HK-2 (cell line): ENCODE data around the gene FBLIM1.
A peak's percentile ranks its signal among the peaks of the same experiment; 100 is the strongest.

Experiments
- DNase-seq: peaks from one replicate; pipeline ENCODE4 v3.0.0-alpha.2; 2018; ENCODE audit not compliant: unreplicated experiment

Gene FBLIM1

DNA sequence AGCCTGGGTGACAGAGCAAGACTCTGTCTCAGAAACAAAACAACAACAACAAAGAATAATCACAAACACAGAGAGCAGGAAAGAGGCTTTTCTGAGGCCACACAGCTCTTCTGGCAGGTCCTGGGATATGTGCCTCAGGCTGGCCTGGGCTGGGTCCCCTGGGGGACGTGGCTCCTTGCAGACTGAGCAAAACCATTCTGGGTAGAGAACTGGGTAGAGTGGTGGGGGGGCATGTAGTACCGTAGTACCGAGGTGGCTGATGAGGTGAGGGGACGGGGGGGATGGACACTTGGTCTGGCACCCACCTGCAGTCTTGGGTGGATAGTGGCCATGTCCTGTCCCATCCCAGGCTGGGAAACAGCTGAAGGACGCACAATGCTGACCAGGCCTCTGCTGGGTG lies 10.3 kb upstream of the FBLIM1 start:
- DNase-seq: no peak

DNA sequence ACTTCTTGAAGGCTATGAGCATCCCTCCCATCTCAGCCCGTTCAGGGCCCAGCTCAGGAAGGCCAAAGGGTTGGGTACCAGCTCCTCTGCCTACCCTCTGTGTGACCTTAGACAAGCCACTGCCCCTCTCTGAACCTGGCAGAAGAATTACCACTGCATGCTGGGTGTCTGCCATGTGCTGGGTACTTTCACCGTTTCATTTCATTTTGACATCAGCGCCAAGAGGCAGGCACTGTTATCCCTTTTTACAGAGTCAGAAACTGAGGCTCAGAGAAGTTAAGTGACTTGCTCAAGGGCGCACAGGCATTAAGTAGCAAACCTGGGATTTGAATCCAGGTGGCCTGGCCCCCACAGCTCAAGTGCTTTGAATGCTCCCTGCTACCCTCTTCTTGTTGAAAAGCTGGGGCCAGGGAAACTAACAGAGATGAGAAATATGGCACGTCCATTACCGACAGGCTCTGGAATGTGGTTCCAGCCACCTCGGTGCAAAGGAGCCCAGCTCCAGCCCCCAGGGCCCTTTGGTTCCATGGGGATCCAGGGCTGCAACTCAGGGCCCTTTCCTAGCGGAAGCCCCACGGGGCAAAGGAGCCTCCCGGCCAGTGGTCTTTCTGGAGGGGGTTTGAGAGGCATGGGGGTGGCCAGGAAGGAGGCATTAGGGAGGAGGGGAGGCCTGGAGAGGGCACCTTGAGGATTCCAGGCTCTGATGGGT lies 9.8 kb upstream of the FBLIM1 start:
- no peak for DNase-seq

DNA sequence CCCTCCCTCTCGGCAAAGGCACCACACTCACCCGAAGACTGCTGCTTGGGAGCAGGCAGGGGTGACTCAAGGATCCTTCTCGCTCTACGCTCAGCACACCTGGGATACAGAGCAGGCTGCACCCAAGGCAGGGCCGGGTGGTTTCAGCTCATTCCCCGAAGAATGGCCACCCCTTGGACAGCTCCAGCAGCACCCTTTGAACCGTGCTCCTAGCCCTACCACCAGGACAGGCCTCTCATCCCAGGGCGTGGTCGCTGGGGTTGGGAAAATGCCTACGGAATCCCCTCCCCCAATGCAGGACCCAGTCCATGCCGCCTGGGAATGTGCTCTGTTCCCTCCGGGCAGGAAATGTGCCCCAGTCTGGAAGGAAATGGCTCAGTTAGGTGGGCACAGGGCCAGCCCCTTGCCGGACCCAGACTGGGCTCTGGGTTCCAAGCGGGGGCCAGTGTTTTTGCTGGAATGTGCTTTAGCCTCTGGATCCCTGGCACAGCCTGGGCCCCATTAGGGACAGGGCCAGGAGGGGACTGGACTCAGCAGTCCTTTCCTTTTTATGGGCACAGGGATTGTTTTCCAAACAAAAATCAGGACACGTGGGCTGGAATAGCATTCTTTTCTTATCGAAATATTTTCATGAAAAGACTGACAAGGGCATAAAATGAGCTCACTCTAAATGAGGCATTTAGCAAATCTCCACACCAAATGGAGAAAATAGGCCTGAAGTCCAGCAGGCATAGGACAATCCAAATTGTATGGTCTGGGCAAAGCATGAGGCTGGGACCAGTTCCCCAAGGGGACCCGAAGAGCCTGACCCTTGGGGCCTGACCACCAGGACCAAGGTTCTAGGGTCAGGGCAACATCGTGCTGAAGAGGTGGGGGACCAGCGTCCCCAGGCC lies 8.9 kb upstream of the FBLIM1 start:
- no peak for DNase-seq

DNA sequence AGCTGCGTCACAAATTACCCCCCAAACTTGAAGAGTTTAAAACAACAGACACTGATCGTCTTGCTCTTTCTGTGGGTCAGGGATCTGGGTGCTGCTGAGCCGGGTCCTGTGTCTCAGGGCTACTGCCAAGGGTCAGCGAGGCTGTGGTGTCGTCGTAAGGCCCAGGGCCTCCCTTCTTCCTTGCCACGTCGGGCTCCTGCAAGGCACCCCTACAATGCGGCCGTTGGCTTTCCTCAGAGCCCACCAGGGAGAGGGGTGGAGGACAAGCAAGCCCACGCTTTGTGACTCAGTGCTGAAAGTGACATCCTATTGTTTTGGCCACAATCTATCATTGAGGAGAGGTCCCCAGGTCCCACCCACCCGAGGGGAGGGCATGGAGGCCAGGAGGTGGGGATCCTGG lies 7.7 kb upstream of the FBLIM1 start:
- DNase-seq: no peak

DNA sequence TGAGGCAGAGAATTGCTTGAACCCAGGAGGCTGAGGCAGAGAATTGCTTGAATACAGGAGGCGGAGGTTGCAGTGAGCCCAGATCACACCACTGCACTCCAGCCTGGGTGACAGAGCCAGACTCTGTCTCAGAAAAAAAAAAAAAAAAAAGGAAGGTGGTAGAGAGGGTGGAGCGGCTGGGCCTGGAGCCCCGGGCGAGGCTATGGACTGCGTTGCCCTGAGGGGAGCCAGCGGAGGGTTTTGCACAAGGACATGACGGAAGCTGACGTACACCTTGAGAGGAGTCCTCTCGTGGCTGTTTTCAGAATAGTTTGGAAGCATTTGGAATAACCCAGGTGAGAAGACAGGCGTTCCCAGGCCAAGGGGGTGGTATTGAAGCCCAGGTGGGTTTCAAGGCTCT lies 6.9 kb upstream of the FBLIM1 start:
- DNase-seq: no peak

DNA sequence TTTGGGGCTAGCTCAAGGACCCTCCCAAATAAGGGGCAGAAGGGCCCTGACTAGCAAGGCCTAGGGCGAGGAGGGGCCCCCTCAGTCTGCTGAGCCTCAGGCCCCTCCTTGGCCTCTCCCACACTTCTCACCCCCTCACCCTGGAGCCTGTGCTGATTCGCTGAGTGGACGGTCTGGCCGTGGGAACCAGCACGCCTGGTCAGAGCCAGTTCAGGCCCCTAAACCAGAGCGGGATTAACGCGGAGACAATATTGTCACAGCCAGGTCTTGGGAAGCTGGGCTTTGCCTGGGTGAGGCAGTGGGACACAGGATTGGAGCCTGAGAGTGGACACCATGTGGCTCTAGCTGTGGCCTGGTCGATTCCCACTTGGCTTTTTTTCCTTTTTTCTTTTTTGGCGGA lies 4.8 kb upstream of the FBLIM1 start:
- DNase-seq: no peak

DNA sequence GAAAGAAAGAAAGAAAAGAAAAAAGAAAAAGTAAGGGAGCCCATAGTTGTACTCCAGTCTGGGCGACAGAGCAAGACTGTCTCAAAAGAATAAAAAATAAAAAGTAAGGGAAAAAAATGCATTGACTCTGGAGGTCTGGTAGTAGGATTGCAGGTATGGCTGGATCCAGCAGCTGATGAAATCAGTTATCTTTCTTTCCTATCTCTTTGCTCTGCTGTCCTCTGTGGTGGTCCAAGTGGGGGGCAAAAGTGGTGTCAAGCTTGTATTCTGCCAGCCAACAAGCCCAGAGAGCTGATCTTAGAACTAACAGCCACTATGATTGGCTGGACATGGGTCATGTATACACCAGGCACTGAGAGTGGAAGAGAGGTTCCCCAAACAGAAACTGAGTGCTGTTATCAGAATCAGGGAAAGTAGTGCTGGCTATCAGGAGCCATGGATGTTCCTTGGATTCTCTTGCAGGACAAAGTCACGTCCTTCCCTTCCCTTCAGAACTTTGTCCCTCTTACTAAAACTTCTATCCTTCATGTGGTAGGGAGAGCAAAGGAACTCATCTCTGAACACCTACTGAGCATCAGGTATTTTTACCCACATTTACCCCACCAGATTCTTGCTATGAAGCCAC lies 3.5 kb upstream of the FBLIM1 start:
- no peak for DNase-seq

DNA sequence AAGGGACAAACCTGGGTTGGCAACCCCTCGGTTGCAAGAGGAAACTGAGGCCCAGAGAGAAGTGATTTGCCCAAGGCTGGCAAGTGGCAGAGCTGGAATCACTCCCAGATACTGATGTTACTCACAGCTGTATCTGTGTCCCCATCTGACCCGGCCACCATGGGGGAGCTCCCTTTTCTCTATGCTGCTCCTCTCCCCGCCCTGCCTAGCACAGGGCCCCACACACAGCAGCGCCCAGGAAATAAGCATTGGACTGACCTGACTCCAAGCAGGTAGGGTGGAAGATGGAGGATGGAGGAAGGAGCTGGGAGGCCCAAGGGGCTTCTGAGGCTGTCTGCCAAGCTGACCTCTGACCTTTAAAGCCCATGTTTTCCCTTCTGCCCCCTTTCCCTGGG lies 3.0 kb upstream of the FBLIM1 start:
- DNase-seq: no peak

DNA sequence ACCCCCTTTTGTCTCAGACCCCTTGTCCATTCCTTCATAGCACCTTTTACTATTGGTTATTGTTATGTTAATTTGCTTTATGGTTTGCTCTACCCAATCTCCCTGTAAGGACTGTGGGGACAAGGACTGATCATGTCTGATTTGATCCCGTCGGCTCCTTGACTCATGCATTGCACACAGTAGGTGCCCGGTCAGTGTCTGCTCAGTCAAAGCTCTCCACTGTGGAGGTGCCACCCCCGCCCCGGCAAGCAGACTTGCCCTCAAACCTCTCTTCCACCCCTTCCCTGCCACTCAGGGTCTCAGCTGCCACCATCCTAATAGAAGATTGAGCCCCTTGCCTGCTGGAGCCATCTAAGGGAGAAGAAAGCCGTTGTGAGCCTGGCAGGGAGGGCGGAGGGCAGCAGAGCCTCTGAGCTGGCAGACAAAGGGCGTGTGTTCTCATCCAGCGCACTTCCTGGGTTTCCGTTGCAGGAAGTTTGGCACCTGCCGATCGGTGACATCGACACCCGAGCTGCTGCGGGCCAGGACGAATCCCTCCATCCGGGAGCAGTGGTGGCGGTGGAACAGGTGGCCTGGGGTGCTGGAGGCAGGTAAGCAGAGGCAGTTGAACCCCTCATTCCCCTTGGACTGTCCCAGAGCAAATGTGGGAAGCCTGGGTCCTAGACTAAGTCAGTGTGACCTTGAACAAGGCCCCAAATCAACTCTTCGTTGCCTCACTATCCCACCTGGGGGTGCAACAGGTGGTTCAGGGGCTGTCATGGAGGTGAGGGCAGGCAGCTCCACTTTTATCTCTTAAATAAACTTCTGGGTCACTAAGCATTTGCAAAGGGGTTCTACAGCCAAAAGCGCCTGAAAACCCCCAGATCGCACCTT lies 2.2 kb upstream of the FBLIM1 start:
- no peak for DNase-seq

DNA sequence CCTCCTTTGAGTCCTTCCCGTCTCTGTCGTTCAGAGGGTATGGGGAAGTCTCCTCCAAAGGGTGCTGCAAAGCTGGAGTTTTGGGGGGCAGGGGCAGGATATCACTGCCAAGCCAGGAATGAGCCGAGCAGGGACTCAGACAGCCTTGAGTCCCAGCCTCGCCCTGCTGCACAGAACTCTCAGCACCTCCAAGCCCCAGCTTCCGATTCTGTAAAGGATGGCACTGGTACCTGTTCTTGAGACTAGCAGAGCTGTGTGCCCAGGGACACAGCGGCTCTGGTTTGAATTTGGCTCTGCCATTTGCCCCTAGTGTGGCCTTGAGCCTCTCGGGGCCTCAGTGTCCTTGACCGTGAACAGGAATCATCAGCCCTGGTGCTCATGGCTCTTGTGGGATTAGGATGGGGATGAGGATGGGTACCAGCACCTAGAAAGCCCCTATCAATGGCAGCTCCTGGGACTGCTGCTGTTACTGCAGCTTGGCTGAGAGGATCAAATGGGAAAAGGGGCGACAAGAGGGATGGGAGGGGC lies 1.5 kb upstream of the FBLIM1 start:
- no peak for DNase-seq

DNA sequence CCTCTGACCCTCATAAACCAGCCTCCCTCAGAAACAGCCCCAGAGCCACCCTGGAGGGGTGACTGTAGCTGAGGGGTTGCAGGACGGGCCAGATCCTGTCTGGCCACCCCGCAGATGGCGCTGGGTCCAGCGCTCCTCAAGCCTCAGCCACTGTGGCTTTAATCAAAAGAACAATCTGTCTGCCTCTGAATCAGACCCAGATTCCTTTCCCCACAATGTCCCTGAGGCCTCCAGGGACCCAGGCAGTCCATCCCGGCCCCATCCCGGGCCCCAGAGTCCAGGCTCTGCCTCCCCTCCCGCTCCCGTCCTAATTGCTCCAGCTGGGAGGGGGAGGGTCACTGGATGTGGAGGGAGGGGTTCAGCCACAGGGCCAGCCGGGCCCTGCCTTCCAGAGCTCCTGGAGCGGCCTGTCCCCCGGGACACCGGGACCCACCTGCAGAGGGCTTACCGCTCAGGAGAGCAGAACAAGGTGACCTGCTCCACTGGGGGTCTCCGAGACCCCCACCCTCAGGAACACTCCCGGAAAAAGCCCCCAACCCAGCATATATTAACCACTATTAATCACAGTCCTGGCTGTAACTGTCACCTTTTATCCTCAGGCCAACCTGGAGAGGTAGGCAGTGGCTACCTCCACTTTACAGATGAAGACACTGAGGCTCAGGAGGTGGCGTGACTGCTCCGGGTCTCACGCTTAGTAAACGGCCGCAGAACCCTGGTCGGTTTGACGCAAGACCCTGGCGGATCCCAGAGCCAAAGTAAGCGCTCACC lies 836 bp upstream of the FBLIM1 start:
- DNase-seq: no peak

DNA sequence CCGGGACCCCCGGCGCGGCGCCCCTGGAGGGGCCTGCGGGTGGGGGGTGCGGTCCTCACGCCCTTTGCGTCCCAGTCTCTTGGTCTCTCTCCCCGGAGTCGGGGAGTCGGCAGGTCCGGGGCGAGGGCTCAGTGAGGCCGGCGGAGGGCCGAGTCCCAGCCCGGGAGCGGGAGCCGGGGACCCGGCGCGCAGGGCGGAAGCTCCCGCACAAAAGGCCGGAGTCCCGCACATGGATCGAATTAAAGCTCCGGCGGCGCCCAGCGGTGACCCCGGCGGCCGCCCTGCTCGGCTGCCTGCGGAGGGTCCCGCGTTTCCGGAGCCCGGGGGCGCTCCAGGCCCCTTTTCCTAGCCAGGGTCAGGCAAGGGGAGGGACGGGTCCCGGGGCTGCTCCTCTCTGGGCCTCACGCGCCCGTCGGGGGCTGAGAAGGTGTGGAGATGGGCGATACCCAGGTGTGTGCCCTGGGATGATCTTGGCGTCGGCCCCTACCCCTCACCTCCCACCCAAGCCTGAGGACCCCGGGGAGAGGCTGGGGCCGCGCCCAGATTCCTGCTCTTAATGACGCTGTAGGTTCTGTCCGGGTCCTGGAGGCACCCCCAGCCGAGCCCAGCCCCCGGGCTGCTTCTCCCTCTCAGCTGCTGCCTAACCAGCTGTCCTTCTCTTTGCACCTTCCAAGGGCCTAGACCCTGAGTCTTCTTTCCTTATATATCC lies 512 bp downstream of the FBLIM1 start:
- DNase-seq: no peak

DNA sequence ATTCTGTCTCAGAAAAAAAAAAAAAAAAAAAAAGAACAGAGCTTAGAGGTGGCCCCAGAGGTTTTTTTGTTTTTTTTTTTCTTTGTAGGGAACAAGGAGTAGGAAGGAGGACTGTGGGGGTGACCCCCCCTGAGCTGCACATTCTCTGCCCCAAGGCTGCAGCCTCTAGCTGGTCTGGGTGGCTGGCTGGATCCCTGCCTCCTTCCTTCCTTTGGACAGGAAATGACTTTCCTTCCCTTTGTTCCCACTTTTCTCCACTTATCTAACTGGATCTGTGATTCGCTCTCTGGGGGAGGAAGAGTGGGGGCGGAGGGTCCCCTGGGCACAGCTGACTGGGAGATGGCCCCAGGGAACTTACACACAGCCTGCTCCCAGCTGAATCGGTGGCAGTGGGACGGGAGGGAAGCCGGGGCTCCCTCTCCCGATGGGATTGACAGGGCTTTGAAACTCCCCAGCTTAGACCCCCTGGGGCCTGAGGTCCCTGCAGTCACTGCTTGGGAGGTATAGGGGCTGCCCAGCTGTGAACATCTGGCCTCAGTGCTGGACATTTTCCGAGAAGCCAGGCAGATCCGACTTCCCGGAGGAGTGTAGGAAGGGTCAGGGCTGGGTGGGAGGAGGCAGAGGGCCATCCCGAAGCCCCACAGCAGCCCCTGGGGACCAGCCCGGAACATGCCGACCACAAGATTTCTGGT lies 2.1 kb downstream of the FBLIM1 start:
- DNase-seq: peak; percentile 33

DNA sequence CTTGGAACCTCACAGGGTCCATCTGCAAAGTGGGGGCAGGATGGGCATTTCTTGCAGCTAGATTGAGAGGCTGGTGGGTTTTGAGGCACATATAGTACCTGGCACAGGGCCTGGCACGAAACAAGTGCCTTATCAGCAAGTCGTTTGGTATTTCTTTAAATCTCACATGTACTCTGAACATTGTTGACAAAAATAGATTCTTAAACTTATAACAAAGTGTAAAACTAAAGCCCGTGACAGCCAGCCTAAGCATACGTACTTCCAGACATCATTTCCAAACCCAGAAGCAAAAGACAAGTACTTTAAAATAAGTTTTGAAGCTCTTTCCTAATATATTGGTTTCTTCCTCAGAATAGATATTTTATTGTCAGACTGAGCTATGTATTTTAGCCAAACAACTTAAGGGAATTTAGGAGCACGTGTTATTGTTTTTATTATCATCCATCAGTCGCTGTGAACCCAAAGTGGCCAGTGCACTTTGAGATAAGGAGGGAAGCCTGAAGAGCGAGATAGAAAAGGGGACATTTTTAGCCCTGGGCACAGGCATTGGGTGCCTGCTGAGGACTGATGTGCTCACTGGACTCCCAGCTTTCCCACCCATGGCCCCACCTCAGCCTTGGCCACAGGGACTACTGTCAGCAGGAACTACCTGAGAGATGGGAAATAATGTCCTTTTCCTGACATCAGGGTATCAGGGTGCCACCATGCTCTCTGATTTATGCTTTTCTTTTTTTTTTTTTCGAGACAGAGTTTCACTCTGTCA lies 3.0 kb downstream of the FBLIM1 start:
- no peak for DNase-seq

DNA sequence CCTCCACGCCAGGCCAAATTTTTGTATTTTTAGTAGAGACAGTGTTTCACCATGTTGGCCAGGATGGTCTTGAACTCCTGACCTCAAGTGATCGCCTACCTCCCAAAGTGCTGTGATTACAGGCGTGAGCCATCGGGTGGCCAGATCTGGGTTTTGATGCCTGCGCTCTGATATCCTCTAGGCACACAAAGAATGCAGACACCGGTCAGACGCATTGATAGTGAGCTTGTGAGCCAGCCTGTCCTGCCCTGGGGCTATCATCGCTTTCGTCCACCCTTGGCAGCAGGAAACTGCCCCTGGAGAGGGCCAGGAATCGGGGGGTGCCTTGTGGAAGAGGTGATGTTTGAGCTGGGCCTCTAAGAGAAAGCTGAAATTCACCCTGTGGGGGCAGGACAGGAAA lies 4.0 kb downstream of the FBLIM1 start:
- DNase-seq: no peak

DNA sequence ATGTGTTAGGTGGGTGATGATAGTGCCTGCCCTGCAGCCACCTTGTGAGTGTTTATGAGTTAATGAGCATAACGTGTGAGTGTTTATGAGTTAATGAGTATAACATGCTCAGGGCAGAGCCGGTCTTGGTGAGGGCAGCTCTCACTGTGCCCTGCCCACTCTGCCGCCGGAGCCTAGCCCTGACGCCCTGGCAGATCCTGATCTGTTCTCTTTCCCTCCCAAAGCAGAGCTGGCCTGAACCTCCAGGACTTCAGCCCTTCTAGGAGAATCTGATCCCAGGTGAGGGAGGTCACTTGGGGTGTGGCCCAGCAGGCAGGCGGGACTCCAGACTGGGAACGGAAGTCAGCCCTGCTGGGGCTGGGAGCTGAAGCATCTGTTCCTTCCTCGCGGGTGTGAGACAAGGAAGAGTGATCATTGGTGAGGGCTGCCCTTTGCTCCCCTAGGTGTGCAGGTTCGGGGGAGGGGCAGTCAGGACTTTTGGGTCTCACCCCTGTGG lies 5.7 kb downstream of the FBLIM1 start:
- DNase-seq: no peak

DNA sequence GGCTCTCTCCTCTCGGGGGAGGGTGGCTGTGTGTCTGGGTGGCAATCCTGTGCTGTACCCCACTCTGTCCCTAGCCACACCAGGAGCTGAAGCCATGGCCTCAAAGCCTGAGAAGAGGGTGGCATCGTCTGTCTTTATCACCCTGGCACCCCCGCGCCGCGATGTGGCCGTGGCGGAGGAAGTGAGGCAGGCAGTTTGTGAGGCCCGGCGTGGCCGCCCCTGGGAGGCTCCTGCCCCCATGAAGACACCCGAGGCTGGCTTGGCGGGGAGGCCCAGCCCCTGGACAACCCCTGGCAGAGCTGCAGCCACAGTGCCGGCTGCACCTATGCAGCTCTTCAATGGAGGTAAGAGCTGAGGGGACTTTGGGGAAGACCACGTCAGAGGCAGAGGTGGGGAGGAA lies 6.3 kb downstream of the FBLIM1 start:
- DNase-seq: no peak

DNA sequence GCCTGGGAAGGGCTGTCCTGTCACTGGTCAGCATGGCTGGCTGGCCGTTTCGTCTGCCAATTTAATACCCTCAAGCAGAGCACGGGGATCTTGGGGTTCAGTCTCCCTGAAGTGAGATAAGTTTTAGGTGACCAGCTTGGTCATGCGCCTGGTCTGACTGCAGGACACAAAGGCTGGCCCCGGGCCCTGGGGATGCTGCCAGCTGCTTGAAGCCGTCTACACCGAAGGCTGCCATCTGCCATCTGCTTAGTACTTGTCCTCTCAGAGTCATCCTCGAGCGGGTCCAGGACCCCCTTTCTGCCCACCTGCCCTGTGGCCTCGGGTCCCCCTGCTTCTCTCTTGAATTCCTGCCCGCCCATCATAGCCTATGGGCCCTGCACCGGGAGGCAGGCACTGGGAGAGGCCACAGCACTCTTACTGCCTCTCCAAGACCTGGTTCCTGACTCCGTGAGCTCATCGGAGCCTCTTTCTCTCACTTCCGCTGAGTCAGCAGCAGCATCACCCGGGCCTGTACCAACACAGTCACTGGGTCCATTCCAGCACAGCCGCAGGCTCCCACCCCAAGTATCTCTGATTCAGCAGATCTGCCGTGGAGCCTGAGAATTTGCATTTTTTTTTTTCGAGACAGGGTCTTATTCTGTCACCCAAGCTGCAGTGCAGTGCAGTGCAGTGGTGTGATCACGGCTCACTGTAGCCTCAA lies 7.0 kb downstream of the FBLIM1 start:
- DNase-seq: peak; percentile 63
